T-helper 2 cell treated with Interferon-gamma antibody and Interleukin-4, amounts not matched to agents 5 μg/mL and 100 μg/mL, for 36 hours (primary cell): ENCODE results near the gene FNDC3A.

Experiments used
- DNase-seq: peaks from one replicate; pipeline ENCODE4 v3.0.0; 2021; ENCODE audit warnings: low spot score
- H3K27ac Mint-ChIP-seq: one replicate; pipeline ENCODE4 v1.8.0; 2021; ENCODE audit warnings: mild to moderate bottlenecking, mixed read lengths
- H3K27me3 Mint-ChIP-seq: one replicate; pipeline ENCODE4 v1.8.0; 2021; ENCODE audit warnings: low read depth, mixed read lengths
- H3K36me3 Mint-ChIP-seq: one replicate; pipeline ENCODE4 v1.8.0; 2021; ENCODE audit warnings: low read depth, mixed read lengths
- H3K4me1 Mint-ChIP-seq: one replicate; pipeline ENCODE4 v1.8.0; 2021; ENCODE audit warnings: low read depth, mixed read lengths
- H3K4me3 Mint-ChIP-seq: one replicate; pipeline ENCODE4 v1.8.0; 2022; ENCODE audit warnings: mild to moderate bottlenecking, moderate library complexity, mixed read lengths
- H3K9me3 Mint-ChIP-seq: one replicate; pipeline ENCODE4 v1.8.0; 2021; ENCODE audit warnings: mixed read lengths

FNDC3A gene, protein sequence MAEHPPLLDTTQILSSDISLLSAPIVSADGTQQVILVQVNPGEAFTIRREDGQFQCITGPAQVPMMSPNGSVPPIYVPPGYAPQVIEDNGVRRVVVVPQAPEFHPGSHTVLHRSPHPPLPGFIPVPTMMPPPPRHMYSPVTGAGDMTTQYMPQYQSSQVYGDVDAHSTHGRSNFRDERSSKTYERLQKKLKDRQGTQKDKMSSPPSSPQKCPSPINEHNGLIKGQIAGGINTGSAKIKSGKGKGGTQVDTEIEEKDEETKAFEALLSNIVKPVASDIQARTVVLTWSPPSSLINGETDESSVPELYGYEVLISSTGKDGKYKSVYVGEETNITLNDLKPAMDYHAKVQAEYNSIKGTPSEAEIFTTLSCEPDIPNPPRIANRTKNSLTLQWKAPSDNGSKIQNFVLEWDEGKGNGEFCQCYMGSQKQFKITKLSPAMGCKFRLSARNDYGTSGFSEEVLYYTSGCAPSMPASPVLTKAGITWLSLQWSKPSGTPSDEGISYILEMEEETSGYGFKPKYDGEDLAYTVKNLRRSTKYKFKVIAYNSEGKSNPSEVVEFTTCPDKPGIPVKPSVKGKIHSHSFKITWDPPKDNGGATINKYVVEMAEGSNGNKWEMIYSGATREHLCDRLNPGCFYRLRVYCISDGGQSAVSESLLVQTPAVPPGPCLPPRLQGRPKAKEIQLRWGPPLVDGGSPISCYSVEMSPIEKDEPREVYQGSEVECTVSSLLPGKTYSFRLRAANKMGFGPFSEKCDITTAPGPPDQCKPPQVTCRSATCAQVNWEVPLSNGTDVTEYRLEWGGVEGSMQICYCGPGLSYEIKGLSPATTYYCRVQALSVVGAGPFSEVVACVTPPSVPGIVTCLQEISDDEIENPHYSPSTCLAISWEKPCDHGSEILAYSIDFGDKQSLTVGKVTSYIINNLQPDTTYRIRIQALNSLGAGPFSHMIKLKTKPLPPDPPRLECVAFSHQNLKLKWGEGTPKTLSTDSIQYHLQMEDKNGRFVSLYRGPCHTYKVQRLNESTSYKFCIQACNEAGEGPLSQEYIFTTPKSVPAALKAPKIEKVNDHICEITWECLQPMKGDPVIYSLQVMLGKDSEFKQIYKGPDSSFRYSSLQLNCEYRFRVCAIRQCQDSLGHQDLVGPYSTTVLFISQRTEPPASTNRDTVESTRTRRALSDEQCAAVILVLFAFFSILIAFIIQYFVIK

DNA sequence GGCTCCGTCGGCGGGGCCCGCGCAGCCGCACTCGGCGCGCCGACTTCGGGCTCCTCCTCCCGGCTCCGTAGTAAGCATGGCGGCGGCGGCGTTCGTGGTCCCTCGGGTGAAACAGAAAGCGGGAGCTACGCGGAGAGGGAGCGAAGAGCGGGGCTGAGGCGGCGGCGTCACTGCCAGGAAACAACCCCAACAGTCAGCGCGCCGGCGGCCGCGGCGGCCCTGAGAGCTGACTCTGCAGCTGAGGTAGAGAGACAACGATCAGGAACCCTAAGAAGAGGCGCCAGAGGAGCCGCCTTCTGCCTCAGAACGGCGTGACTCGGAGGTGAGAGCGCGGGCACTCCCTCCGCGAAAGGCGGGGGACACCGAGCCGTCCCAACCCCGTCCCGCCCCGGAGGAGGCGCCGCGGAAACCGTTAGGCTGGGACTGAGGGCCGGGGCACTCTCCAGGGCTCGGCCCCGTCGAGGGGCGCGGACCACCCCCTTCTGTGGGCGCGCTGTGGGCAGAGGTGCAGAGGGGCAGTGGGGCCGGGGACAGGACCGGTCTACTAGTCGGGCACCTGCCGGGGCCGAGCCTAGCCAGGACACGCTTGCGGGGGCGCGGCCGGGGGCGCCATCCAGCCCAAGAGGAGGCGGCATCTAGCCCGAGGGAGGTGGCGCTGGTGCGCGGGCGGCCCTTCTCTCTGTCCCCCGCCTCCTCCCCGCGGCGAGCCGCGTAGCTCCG lies at the start of gene FNDC3A:
FNDC3A (plus strand) TSS at position 57 of the 720 bp plus-strand sequence. CDS start 30,279 bp downstream, outside the sequence.
- peaks cover 31% of the 10 kb centered on the region for H3K4me1 Mint-ChIP-seq
- peak; percentile 87 for DNase-seq
- H3K27me3 Mint-ChIP-seq = no peaks in the 10 kb centered on the region
- H3K27ac Mint-ChIP-seq = peak within 1 kb of the TSS; percentile 99
- H3K36me3 Mint-ChIP-seq = peaks cover 28% of the 10 kb centered on the region
- H3K4me3 Mint-ChIP-seq = peak within 1 kb of the TSS; percentile 90
- H3K9me3 Mint-ChIP-seq = peaks cover 33% of the 10 kb centered on the region

DNA sequence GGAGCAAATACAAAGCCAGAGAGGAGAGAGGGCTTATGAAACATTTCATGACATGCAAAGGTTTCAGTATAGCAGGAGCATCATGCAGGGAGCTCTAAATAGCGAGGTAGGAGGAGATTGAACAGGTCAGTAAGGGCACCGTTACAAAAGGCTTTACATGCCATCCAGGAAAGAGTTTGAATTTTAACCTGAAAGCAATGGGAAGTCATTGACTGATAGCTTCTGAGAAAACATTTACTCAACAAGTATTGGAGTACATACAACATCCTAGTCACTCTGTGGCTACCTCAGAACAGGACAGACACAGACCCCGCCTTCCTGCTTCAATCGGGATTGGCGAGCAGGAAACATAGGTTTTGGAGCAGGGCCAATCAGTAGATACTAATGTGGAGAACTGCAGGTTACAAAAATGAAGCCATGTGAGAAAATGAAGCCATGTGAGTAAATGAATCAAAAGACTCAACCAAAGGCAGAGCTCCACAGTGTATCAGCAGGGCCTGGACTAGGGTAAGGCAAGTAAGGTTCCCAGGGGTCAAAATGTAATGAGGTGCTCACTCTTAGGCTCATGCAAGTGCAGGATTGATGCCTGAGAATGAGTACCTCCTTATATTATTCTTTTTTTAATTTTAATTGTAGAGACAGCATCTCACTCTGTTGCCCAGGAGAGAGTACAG lies 46.8 kb upstream of the FNDC3A start:
- peaks cover 7% of the 10 kb centered on the region for H3K9me3 Mint-ChIP-seq
- H3K4me3 Mint-ChIP-seq = no peak overlapping the region
- H3K27me3 Mint-ChIP-seq = peaks cover 5% of the 10 kb centered on the region
- no peaks in the 10 kb centered on the region for H3K4me1 Mint-ChIP-seq
- no peaks in the 10 kb centered on the region for H3K36me3 Mint-ChIP-seq
- no peak for DNase-seq
- H3K27ac Mint-ChIP-seq = no peak overlapping the region

DNA sequence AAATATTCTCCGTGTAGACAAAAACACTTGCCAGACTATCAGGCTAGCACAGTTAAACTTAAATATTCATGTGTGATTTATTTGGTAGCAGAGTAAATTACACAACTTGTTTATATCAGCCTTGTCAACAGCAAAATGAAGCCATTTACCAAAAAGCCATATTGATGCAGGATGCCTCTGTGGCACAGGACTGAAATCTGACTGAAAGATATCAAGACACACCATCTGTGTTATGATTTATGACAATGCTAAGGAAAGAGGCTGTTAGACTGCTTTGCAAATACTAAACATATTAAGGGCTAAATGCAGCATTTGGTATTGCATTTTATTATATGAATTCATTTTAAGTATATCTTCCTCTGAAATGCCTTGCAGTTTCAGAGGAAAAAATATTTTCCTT lies 44.8 kb upstream of the FNDC3A start:
- Mint-ChIP-seq H3K27me3 (peaks cover 5% of the 10 kb centered on the region), H3K4me1 (no peaks in the 10 kb centered on the region), H3K36me3 (no peaks in the 10 kb centered on the region), H3K27ac (no peak overlapping the region), H3K9me3 (peaks cover 7% of the 10 kb centered on the region), H3K4me3 (no peak overlapping the region)
- no peak for DNase-seq

DNA sequence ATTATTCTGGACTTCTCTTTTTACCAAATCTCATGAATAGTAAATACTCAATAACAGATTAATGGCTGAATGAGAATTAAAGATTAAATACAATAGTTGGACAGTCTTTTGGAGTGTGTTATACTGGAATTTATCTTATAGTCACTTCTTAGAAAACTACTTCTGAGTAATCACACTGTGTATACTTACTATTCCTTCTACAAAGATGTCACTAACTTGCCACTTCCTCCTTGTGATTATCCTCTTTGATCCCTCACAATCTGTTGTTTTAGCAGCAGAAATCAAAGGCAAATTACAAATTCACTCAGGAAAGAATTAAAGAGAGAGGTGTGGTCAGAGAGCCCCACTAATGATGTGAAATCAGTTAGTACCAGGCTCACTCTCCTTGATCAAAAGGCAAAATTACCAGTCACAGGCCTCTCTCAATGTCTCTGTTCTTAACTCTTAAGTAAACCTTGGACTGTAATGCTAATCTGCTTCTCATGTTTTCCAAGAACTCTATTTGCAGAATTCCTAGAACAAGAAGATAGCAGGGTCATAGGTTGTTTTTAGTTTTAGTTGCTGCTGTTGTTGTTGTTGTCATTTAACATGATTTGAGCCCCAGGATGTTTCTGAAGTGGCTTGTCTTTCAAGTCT lies 37.3 kb upstream of the FNDC3A start:
- DNase-seq = no peak
- no peak overlapping the region for H3K4me3 Mint-ChIP-seq
- H3K36me3 Mint-ChIP-seq = no peaks in the 10 kb centered on the region
- H3K27ac Mint-ChIP-seq = no peak overlapping the region
- H3K9me3 Mint-ChIP-seq = peaks cover 4% of the 10 kb centered on the region
- peaks cover 3% of the 10 kb centered on the region for H3K4me1 Mint-ChIP-seq
- peaks cover 7% of the 10 kb centered on the region for H3K27me3 Mint-ChIP-seq

DNA sequence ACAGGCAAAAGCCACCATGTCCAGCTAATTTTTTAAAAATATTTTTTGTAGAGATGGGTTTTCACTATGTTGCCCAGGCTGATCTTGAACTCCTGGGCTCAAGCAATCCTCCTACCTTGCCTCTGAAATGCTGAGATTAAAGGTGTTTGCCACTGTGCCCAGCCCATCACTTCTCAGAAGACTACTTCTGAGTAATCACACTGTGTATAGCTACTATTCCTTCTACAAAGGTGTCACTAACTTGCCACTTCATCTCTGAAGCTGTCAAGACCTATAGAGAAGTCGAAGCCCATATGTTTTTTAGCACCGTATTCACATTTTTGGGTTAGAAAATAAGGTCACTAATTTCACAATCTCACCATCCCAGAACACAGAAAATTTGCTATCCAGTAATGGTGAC lies 36.0 kb upstream of the FNDC3A start:
- Mint-ChIP-seq H3K4me3 (no peak overlapping the region), H3K4me1 (peaks cover 3% of the 10 kb centered on the region), H3K9me3 (no peaks in the 10 kb centered on the region), H3K27ac (no peak overlapping the region), H3K36me3 (no peaks in the 10 kb centered on the region), H3K27me3 (peaks cover 7% of the 10 kb centered on the region)
- DNase-seq = no peak

DNA sequence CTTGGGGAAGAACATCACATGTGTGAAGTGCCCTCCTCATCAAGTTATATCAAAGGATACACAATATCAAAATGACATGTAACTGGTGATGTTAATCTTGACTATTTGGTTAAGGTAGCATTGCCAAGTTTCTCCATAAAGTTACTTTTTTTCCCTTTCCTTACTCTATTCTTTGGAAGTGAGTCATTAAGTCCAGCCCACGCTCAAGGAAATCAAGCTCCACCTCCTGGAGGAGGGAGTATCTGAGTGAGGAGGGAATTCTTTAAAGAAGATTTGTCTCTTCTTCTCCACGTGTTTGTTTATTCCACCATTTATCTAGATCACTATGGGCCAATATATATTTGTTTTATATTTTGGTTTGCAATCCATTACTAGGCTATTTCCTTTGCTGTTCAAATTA lies 33.6 kb upstream of the FNDC3A start:
- H3K27ac Mint-ChIP-seq = no peak overlapping the region
- DNase-seq = no peak
- H3K27me3 Mint-ChIP-seq = peaks cover 9% of the 10 kb centered on the region
- no peaks in the 10 kb centered on the region for H3K36me3 Mint-ChIP-seq
- H3K9me3 Mint-ChIP-seq = no peaks in the 10 kb centered on the region
- no peak overlapping the region for H3K4me3 Mint-ChIP-seq
- peaks cover 3% of the 10 kb centered on the region for H3K4me1 Mint-ChIP-seq

DNA sequence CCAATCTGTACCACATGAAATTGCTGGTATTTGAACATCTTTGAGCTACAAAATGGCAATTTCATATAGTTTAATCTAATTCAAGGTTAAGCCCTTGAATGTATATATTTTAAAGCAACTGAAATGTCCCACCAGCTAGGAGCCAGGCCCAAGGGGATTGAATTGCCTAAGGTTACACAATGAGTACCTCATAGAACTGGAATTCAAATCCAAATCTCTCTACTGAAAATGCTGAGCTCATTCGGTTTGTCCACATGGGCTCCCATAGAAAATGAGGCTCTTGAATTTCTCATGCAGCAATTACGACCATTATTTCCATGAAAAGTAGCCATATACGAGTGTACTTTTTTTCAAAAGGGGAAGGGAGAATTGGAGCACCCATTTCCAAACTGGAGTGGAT lies 31.5 kb upstream of the FNDC3A start:
- H3K27ac Mint-ChIP-seq = no peak overlapping the region
- H3K36me3 Mint-ChIP-seq = no peaks in the 10 kb centered on the region
- no peaks in the 10 kb centered on the region for H3K4me1 Mint-ChIP-seq
- H3K27me3 Mint-ChIP-seq = peaks cover 9% of the 10 kb centered on the region
- H3K4me3 Mint-ChIP-seq = no peak overlapping the region
- DNase-seq = no peak
- H3K9me3 Mint-ChIP-seq = no peaks in the 10 kb centered on the region

DNA sequence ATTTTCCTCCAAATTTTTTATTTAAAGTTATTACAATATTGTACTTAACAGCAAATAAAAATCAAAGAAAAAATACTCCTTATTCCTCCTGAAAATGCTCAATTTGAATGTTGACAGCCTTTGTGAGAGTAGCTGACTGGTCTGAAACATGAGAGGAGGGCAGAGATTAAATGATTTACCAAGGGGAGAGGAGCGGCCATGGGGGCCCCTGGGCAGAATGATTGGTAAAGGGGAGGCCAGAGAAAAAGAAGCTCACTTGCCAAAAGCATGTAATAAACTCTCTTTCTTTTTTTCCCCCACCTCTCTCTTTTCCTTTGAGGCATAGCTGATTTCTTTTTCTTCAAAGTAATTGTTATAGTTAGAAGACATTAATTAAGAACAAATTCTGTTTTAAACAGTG lies 30.1 kb upstream of the FNDC3A start:
- no peaks in the 10 kb centered on the region for H3K36me3 Mint-ChIP-seq
- no peaks in the 10 kb centered on the region for H3K4me1 Mint-ChIP-seq
- H3K4me3 Mint-ChIP-seq = no peak overlapping the region
- no peak for DNase-seq
- H3K27me3 Mint-ChIP-seq = peaks cover 11% of the 10 kb centered on the region
- H3K9me3 Mint-ChIP-seq = no peaks in the 10 kb centered on the region
- no peak overlapping the region for H3K27ac Mint-ChIP-seq

DNA sequence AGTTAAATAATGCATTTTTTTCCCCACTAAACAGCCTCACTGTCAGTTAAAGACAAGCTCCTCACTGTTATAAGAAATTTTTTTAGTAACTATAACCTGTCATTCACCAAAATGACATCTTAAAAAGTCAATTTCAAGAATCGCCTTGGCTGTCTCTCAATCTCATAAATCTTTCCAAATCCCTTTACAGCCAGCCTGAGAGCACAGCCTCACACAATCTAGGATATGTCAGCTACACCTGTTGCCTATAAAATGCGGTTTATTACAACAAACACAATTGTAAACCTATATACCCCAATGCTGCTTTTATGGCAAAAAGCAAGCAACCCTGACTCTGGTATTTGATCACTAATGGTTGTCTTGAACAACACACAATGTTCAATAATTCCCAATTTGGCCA lies 29.5 kb upstream of the FNDC3A start:
- H3K36me3 Mint-ChIP-seq = no peaks in the 10 kb centered on the region
- no peaks in the 10 kb centered on the region for H3K4me1 Mint-ChIP-seq
- no peak overlapping the region for H3K27ac Mint-ChIP-seq
- no peak overlapping the region for H3K4me3 Mint-ChIP-seq
- H3K9me3 Mint-ChIP-seq = no peaks in the 10 kb centered on the region
- DNase-seq = no peak
- H3K27me3 Mint-ChIP-seq = peaks cover 11% of the 10 kb centered on the region

DNA sequence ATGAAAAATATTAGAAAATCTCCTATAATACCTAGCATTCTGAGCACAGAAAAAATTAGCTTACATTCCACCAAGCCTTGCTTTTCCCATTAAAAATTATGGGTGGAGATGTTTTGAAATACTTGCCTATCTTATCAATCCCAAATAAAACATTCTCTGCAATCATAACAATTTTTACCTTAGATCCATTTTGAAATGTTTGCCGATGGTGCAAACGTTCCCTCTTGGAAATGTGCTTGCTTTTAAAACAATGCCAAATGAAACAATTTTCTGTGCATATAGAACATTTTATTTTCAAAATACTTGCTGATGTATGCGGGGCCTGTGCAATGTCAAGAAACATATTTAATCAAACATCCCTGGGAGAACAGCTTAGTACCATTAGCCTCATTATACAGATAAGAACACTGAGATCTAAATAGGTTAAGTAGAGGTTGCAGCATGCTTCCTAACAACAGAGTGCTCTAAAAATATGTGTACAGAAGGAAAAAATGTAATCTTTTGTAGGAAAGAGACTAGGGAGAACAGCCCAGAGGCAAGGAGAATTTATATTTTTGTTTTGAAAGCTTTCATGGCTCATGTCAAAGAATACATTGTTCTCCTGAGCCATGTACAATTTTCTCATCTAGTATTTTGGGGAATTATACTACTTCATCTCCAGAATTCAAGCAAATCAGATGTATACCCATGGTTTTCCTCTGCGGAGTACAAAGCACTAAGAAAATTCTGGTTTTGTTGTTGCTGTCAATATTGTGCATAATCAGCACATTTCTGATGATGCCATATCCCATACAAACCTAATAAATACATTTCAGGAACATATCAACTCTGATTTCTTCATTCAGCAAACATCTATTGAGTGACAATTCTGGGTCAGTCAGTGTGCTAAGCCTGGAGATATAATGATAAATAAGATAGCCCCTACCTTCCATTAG lies 25.9 kb upstream of the FNDC3A start:
- peaks cover 11% of the 10 kb centered on the region for H3K27me3 Mint-ChIP-seq
- H3K36me3 Mint-ChIP-seq = no peaks in the 10 kb centered on the region
- H3K4me1 Mint-ChIP-seq = no peaks in the 10 kb centered on the region
- DNase-seq = no peak
- no peak overlapping the region for H3K27ac Mint-ChIP-seq
- H3K9me3 Mint-ChIP-seq = no peaks in the 10 kb centered on the region
- no peak overlapping the region for H3K4me3 Mint-ChIP-seq

DNA sequence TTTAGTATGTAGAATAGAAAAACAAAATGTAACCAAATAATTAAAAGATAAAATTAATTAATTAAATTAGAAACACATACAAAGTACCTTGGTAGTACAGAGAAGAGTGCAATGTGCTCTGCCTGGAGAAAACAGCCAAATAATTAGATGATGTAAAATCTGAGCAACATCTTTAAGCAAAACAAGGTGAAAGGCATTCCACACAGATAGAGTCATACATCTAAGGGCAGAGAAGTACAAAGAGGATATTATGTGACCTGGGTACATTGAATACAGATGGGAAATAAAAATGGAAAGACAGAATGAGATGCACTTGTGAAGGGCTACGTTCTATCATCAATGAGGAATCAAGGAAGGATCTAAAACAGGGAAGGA lies 25.2 kb upstream of the FNDC3A start:
- DNase-seq = no peak
- no peak overlapping the region for H3K4me3 Mint-ChIP-seq
- no peaks in the 10 kb centered on the region for H3K4me1 Mint-ChIP-seq
- H3K9me3 Mint-ChIP-seq = no peaks in the 10 kb centered on the region
- H3K27me3 Mint-ChIP-seq = peaks cover 10% of the 10 kb centered on the region
- H3K27ac Mint-ChIP-seq = no peak overlapping the region
- H3K36me3 Mint-ChIP-seq = no peaks in the 10 kb centered on the region

DNA sequence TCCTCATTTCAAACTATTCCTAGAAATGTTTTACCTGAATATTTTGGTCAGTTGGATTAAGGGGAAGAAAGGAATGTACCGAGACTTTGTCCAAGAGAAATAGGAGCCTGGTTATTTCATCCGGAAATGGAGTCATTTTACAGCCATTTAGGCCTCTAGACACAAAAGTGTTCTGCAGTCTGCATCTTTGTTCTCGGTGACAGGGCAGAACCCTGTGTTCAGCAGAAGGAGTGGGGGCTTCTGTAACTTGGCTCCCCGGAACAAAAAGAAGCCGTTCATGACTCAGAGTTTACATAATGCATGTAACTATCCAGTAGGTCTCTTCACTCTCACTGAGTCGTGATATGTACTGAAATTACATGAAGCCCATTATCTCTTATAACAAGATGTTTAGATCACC lies 21.6 kb upstream of the FNDC3A start:
- no peak overlapping the region for H3K27ac Mint-ChIP-seq
- H3K27me3 Mint-ChIP-seq = peaks cover 20% of the 10 kb centered on the region
- H3K36me3 Mint-ChIP-seq = no peaks in the 10 kb centered on the region
- no peaks in the 10 kb centered on the region for H3K9me3 Mint-ChIP-seq
- H3K4me1 Mint-ChIP-seq = no peaks in the 10 kb centered on the region
- H3K4me3 Mint-ChIP-seq = no peak overlapping the region
- no peak for DNase-seq
